ENCODE results near the gene NTSR1.

NTSR1 gene

GRCh38 chr20:62707276-62707920 is 1.2 kb upstream of the NTSR1 start:
- Histone ChIP-seq H3K36me3 (ENCODE audit: low read depth) (no peaks in the 10 kb centered on the region), H3K9me3 (ENCODE audit: severe bottlenecking) (no peaks in the 10 kb centered on the region), H3K27ac (ENCODE audit: poor library complexity, severe bottlenecking) (peak overlapping the region; percentile 97), H3K4me3 (ENCODE audit: severe bottlenecking) (no peak overlapping the region), H3K4me1 (ENCODE audit: insufficient read depth, poor library complexity, severe bottlenecking) (peaks cover 60% of the 10 kb centered on the region), H3K27me3 (ENCODE audit: insufficient read depth, poor library complexity, severe bottlenecking) (peaks cover 26% of the 10 kb centered on the region)
- DNase-seq (ENCODE audit: low spot score) (no peak), ATAC-seq (ENCODE audit: low read depth) (no peak)
- TF ChIP-seq CTCF (IDR thresholded peaks at IDR 0.05; ENCODE audit: poor library complexity, severe bottlenecking), result no peak

GRCh38 chr20:62707921-62708521 is 615 bp upstream of the NTSR1 start:
- Histone ChIP-seq H3K9me3 (ENCODE audit: severe bottlenecking) (no peaks in the 10 kb centered on the region), H3K27ac (ENCODE audit: poor library complexity, severe bottlenecking) (peak overlapping the region; percentile 97), H3K27me3 (ENCODE audit: insufficient read depth, poor library complexity, severe bottlenecking) (peaks cover 26% of the 10 kb centered on the region), H3K4me3 (ENCODE audit: severe bottlenecking) (peak overlapping the region; percentile 33), H3K4me1 (ENCODE audit: insufficient read depth, poor library complexity, severe bottlenecking) (peaks cover 56% of the 10 kb centered on the region), H3K36me3 (ENCODE audit: low read depth) (no peaks in the 10 kb centered on the region)
- TF ChIP-seq CTCF (IDR thresholded peaks at IDR 0.05; ENCODE audit: poor library complexity, severe bottlenecking), result peak; percentile 51
- no peak for ATAC-seq (ENCODE audit: low read depth)
- no peak for DNase-seq (ENCODE audit: low spot score)

GRCh38 chr20:62709537-62709905 is 885 bp downstream of the NTSR1 start:
- Histone ChIP-seq H3K9me3 (ENCODE audit: severe bottlenecking) (no peaks in the 10 kb centered on the region), H3K4me1 (ENCODE audit: insufficient read depth, poor library complexity, severe bottlenecking) (peaks cover 41% of the 10 kb centered on the region), H3K27me3 (ENCODE audit: insufficient read depth, poor library complexity, severe bottlenecking) (peaks cover 26% of the 10 kb centered on the region), H3K36me3 (ENCODE audit: low read depth) (no peaks in the 10 kb centered on the region), H3K27ac (ENCODE audit: poor library complexity, severe bottlenecking) (no peak overlapping the region), H3K4me3 (ENCODE audit: severe bottlenecking) (peak overlapping the region; percentile 33)
- ATAC-seq (ENCODE audit: low read depth) (no peak), DNase-seq (ENCODE audit: low spot score) (no peak)
- TF ChIP-seq CTCF (IDR thresholded peaks at IDR 0.05; ENCODE audit: poor library complexity, severe bottlenecking), result no peak

GRCh38 chr20:62710221-62710885 is 1.7 kb downstream of the NTSR1 start:
- Histone ChIP-seq H3K4me3 (ENCODE audit: severe bottlenecking) (peak overlapping the region; percentile 33), H3K4me1 (ENCODE audit: insufficient read depth, poor library complexity, severe bottlenecking) (peaks cover 33% of the 10 kb centered on the region), H3K27ac (ENCODE audit: poor library complexity, severe bottlenecking) (no peak overlapping the region), H3K27me3 (ENCODE audit: insufficient read depth, poor library complexity, severe bottlenecking) (peaks cover 26% of the 10 kb centered on the region), H3K9me3 (ENCODE audit: severe bottlenecking) (no peaks in the 10 kb centered on the region), H3K36me3 (ENCODE audit: low read depth) (no peaks in the 10 kb centered on the region)
- ATAC-seq (ENCODE audit: low read depth) (no peak; the same call in 2 of the 3 replicates), DNase-seq (ENCODE audit: low spot score) (no peak)
- no peak for TF ChIP-seq CTCF (IDR thresholded peaks at IDR 0.05; ENCODE audit: poor library complexity, severe bottlenecking)

Data from RWPE2 (cell line).